ENCODE results near the gene TM7SF2.

TM7SF2 gene

DNA sequence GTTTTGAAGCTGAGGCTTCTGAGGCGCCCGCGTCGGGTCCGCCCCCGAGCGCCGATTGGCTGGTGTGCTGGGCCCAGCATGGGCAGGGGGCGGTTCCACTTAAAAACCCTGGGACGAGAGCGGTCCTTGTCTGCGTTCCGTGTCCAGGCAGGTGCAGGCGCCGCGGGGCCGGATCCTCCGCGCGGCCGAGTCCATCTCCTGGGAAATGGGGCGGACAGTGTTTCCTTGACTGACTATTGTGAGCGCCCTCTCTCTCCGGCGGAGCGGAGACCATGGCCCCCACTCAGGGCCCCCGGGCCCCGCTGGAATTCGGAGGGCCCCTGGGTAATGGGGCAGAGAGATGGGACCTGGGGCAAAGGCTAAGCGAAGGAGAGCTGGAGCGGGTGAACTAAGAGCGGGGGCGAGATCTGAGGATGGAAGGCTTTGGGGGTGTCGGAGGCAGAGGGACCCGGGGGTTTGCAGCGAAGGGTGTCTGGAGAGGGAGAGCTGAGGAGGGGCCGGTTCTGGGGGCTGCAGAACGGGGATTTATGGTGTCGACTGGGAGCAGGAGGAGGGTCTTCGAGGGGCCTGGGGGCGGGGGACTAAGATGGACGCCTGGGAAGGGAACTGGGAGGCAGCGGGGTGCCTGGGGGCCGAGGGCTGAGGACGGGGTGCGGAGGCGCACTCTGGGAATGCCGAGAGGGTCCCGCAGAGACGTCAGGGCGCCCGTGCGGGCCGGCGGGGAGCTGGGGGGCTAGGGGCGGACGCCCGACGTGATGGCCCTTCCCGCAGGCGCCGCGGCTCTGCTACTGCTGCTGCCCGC is at the start of gene TM7SF2:
TSS of gene TM7SF2 (plus strand) at position 129 of the 802 bp plus-strand sequence. CDS start at position 273, 144 bp downstream.
- peak; percentile 94 to 96 for DNase-seq

- DNase-seq: no peak
These were observed 48.1 kb upstream of the TM7SF2 start for GRCh38 chr11:65063532-65063931.

- no peak for DNase-seq
These were observed 46.8 kb upstream of the TM7SF2 start for GRCh38 chr11:65064847-65065240.

- DNase-seq: no peak
These were observed 45.8 kb upstream of the TM7SF2 start for GRCh38 chr11:65065851-65066250.

DNA sequence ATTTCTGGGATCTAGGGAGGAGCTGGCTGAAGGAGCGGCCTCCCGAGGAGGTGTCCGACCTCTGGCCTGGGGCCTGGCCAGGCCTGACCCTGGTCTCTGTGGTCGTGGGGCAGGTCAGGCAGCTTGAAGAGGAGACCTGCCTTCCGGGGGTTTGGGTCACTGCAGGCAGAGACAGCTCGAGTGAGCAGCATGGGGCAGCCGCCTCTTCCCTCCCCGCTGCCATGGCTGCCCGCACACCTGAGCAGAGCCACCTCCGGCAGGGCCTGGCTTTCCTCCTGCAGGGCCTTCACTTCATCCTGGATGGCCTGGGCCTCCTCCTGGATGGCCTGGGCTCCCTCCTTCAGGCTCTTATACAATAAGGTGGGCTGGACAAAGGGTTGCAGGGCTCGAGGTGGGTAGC is 45.4 kb upstream of the TM7SF2 start:
- DNase-seq: no peak

GRCh38 chr11:65066805-65067291 is 44.8 kb upstream of the TM7SF2 start:
- DNase-seq: no peak

GRCh38 chr11:65067446-65067845 is 44.2 kb upstream of the TM7SF2 start:
- DNase-seq: no peak

- DNase-seq: no peak
These were observed 42.5 kb upstream of the TM7SF2 start for GRCh38 chr11:65069217-65069616.

DNA sequence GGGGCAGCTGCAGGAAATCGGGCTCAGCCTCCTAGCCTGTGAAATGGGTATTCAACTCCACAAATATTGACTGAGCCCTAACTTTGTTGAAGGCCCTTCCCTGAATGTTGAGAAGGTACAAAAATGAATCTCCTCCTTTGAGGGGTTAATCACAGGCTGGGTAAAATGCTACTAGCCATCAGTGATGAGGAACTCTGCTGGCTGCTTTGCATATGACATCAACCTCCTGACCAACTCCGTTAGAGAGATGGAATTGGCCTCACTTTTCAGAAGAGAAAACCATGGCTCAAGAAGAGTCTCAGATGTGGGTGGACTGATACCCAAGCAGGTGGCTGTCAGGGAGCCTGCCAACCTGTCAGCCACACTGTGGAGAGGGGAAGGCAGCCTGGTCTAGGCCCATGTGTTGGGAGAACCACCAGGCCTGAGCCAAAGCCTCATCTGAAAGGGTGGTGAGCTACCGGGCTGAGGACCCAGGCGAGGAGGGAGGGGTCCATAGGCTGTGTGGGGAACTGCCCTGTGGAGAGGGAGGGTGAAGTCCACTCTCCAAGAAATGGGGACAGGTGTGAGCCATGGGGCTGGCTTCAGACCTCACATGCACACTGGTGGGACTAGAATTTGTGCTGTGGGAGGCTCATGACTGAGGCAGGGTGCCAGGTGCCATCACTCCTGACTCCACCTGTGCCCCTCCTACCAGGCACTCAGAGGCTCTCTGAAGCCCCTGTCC is 39.6 kb upstream of the TM7SF2 start:
- DNase-seq: no peak

DNA sequence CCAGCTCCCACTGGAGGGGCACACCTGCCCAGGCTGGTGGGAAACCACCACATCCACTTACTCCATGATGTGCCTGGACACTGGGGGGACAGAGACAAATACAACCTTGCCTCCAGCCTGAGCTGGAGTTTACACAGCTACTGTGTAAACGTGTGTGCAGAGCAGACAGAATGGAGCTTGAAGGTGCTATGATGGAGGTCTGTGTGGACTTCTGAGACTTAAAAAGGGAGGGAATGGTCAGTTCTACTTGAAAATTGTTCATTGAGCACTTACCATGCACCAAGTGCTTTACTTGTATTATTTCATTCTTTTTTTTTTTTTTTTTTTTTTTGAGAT is 39.1 kb upstream of the TM7SF2 start:
- DNase-seq: no peak

- DNase-seq: no peak
These were observed 34.2 kb upstream of the TM7SF2 start for GRCh38 chr11:65077451-65077850.

GRCh38 chr11:65078151-65078550 is 33.5 kb upstream of the TM7SF2 start:
- DNase-seq: peak; percentile 70 to 84

DNA sequence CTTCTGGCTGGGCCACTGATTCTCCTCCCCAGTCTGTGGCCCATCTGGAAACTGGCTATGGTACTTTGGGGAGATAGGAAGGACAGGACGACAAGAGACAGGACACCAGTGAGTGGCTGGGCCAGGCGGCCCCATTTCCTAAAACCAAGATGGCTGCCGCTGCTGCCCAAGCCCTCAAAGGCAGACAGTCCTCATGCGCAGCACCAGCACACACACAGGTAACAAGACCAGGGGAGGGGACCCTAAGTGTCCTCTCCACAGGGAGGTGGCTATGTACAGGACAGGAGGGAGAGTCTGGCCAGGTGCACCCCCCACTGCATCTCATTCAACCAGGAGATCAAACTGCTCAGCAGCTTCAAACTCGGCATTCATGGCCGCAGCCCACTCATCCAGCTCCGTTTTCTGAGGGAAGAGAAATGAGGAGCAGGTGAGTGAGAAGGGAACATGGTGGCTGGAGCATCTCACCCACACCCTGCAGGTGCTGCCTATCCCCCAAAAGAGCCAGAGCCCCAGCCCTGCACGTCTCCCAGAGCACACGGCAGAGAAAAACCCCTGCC is 32.8 kb upstream of the TM7SF2 start:
- no peak for DNase-seq

DNA sequence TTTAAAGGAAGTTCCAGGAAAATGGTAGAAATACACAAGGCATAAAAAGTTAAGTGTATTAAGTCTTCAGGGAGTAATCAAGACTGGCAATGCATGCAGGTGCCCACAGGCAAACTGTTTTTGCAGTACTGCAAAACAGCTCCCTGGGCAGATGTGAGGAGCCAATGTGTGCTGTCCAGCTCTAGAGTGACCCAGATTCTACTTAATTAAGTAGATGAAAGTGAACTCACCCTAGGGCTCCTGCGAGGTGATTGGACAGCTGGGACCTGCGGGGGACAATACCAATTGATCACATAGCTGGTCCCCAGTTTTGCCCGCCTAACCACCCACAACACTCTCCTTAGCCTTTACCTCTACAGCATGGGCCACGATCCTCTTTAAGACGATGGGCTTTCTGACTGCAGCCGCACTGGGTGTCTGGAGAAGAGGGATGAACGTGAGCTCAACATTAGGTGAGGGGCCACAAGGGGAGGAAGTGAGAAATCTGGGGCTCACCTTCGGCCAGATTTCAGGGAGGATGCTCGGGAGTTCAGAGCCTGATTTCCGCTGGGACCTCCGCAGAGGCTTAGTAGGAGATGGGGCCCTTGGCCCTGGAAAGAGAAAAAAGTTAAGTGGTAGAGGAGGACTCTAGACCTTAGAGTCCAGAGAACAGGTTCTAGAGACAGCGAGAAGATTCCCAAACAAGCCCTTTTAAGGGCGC is 28.4 kb upstream of the TM7SF2 start:
- DNase-seq: no peak

DNA sequence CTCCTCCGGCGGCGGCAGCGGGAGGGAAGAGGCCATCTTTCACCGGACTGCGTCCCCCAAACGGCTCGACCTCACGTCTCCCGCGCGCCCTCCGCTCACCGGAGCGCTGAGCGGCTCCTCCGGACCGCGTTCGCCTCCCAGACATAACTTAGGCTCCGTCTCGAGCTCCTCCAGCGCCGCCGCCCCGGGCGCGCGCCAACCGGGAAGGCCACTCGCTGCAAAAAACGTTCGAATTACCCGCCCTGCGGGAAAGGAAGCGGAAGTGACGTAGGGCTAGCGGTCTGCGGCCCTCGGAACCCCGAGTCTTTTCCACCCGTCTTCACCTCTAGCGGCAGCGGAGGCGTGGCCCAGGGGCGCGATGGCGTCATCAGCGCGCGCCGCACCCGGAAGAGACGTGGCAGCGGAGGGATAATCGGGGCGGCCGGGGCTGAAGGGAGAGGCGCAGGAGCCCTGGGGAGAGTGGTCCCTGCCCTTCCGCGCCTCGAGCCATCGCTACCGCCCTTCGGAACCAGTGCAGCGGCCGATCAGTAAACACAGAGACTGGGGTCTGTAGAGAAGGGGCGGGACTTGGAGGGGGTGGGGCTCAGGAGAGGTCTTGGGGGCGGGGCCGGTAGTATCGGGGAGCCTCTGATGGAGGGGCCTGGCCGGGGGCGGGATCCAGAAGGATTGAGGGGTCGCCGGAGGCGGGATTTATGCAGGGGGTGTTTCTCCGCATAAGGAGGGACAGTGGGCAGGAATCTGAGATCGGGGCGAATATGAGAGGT is 27.7 kb upstream of the TM7SF2 start, which contains the start of the genes CDCA5 and ZFPL1:
TSS of gene CDCA5 (minus strand) at position 207 of the 764 bp plus-strand sequence. CDS start at position 145, 62 bp downstream.
TSS of gene ZFPL1 (plus strand) at position 389 of the 764 bp plus-strand sequence. CDS start 477 bp downstream, outside the sequence.
- peak; percentile 96 to 97 for DNase-seq

DNA sequence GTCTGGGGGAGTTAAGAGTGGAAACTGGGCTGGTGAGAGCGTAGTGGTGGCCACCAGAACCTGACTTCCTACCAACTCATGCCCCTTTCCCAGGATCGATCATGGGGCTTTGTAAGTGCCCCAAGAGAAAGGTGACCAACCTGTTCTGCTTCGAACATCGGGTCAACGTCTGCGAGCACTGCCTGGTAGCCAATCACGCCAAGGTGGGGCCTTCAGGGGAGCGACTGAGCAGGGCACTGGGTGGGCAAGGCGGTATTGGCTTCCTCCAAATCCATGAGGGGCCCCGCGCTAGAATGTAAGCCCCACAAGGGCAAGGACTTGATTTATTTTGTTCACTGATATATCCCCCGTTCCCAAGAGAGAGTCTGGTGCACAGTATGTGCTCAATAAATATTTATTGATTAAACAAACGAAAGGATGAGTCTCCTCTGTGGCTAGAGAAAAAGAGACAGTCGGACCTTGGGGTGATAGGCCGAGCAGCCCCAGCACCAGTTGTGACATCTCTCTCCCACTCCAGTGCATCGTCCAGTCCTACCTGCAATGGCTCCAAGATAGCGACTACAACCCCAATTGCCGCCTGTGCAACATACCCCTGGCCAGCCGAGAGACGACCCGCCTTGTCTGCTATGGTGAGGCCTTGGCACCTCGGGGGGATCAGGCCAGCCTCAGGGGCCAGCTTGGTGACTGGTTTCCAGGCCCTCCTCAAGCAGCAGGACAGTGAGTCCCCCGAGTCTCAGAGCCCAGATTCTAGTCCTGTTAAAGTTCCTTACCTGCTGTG is 26.9 kb upstream of the TM7SF2 start:
- no peak for DNase-seq

DNA sequence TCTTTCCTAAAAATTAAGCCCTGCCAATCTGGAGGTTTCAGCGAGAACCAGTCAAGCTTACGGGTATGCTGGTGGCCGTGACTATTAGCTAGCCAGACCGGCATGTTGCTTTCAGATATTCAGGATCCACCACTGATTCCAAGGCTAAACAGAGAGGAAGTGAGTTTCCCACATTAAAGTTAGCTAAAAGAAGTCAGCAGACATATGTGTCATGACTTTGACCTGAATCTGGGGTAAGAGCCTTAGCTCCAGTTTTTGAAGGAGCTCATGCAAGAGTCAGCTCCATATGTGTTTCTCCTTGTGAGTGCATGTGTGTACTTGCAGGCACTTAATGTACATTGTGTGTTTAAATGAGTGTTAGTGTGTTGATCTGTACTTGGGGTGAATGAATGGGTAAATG is 26.2 kb upstream of the TM7SF2 start:
- no peak for DNase-seq

GRCh38 chr11:65086809-65087208 is 24.9 kb upstream of the TM7SF2 start:
- no peak for DNase-seq

- no peak for DNase-seq
These were observed 24.5 kb upstream of the TM7SF2 start for GRCh38 chr11:65087216-65087615.

GRCh38 chr11:65087827-65088226 is 23.8 kb upstream of the TM7SF2 start:
- no peak for DNase-seq

- no peak for DNase-seq
These were observed 22.1 kb upstream of the TM7SF2 start for GRCh38 chr11:65089621-65090020.
